Transverse colon (tissue), 3 donors: ENCODE measurements around the gene MEGF8.

ENCODE experiments used
- POLR2A ChIP-seq: fragments of 450-650 bp; IDR thresholded peaks from one replicate; pipeline ENCODE4 v1.6.1; 2016; ENCODE audit warnings: antibody characterized with exemption, mild to moderate bottlenecking, moderate library complexity
- TF ChIP-seq, protein P1 (sequence below), 5 experiments: fragments of 200-600 bp in 3 of 5; fragments of 450-650 bp in 2 of 5; sonication (generic) in 3 of 5; IDR thresholded peaks; 1 replicate in 2 of 5; 2 replicates in 3 of 5; pipeline ENCODE4 v1.5.1; 2016 to 2017; ENCODE audit warnings: antibody characterized with exemption in 5 of 5, inconsistent platforms in 3 of 5, mild to moderate bottlenecking in 2 of 5, moderate library complexity in 1 of 5

DNA sequence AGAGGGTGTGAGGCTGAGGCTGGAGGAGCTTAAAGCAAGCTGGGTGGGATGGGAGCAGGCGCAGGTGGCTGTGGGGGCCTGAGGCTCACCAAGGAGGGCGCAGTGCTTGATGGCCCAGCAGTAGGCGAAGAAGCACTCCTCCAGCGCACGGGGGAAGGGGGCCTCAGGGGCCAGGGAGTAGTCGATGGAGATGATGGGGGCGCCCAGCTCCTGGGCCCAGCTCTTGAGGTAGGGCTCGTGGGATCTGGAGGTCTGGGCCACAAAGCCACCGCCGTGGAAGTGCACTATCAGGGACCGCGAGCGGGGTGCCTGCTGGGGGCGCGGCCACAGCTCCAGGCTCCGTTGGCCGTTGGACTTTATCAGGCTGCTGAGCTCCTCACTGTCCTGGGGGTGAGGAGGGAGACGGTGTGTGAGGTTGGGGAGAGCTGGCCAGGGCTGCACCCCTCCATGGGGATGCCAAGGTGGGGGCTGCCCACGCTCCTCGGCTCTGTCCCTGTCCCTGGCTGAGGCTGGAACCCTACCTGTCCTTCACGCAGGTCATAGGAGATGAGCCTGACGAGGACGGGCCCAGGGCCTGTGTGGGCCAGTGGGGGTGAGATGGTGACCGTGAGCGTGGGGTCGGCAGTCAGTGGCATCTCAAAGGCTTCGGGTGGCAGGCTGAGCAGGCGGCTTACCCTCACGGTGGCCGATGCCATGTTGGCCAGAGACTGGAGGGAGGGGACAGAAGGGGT, 81.8 kb downstream of the MEGF8 start:
- TF ChIP-seq, protein P1, sequence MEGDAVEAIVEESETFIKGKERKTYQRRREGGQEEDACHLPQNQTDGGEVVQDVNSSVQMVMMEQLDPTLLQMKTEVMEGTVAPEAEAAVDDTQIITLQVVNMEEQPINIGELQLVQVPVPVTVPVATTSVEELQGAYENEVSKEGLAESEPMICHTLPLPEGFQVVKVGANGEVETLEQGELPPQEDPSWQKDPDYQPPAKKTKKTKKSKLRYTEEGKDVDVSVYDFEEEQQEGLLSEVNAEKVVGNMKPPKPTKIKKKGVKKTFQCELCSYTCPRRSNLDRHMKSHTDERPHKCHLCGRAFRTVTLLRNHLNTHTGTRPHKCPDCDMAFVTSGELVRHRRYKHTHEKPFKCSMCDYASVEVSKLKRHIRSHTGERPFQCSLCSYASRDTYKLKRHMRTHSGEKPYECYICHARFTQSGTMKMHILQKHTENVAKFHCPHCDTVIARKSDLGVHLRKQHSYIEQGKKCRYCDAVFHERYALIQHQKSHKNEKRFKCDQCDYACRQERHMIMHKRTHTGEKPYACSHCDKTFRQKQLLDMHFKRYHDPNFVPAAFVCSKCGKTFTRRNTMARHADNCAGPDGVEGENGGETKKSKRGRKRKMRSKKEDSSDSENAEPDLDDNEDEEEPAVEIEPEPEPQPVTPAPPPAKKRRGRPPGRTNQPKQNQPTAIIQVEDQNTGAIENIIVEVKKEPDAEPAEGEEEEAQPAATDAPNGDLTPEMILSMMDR (IDR thresholded peaks at IDR 0.05), result no peak
- no peak for TF ChIP-seq POLR2A
